Activated CD8-positive, alpha-beta memory T cell treated with anti-CD3 and anti-CD28 coated beads for 1 hour (primary cell): ENCODE data around the gene PBRM1.

Source experiments
- DNase-seq, 2 donors: peaks; one replicate each; pipeline ENCODE4 v3.0.0-alpha.2; 2020; ENCODE audit warnings: low read depth in 1 of 2; ENCODE audit errors: extremely low read depth in 1 of 2

PBRM1 gene

GRCh38 chr3:52670621-52671521 lies 14.8 kb downstream of the PBRM1 start:
- no peak for DNase-seq

DNA sequence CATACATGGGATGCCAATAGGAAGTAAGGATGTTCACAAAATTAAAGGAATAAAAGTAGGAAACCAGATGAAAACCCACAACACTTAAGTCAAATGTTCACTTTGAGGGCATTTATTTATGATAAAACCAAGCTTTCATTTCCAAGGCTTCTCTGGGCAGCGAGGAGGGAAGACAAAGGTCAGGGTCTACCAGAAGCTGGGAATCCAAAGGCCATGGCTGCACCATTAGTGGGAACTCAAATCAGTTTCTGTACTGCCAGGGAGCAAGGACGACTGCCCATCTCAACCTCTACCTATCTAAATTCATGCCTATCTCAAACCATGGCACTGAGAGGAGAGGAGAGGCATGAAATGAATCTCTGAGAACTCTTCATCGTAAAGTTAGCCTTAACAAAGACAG lies 22.6 kb downstream of the PBRM1 start:
- DNase-seq = no peak

- DNase-seq = no peak
These were observed 25.7 kb downstream of the PBRM1 start for GRCh38 chr3:52660046-52660445.

GRCh38 chr3:52655895-52656294 lies 29.8 kb downstream of the PBRM1 start:
- DNase-seq = no peak

DNA sequence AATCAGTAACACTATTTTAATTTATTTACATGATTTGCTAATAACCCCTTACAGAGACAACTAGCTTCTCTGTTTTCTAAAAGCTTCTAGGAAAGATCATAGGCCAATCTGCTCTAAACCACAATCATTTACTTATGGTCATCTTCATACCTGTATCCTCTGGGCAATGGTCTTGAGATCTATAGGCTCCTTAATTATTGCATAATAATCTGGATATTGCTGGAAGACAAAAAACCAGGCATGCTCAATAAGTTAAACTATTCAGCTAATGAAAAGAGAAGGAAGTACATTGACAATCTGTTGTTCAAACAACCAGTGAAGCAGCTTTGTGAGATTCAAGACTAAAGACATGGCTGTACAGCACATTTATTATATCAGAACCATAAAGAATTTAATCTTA lies 34.1 kb downstream of the PBRM1 start:
- no peak for DNase-seq

- no peak for DNase-seq
These were observed 35.3 kb downstream of the PBRM1 start for GRCh38 chr3:52650439-52650838.

DNA sequence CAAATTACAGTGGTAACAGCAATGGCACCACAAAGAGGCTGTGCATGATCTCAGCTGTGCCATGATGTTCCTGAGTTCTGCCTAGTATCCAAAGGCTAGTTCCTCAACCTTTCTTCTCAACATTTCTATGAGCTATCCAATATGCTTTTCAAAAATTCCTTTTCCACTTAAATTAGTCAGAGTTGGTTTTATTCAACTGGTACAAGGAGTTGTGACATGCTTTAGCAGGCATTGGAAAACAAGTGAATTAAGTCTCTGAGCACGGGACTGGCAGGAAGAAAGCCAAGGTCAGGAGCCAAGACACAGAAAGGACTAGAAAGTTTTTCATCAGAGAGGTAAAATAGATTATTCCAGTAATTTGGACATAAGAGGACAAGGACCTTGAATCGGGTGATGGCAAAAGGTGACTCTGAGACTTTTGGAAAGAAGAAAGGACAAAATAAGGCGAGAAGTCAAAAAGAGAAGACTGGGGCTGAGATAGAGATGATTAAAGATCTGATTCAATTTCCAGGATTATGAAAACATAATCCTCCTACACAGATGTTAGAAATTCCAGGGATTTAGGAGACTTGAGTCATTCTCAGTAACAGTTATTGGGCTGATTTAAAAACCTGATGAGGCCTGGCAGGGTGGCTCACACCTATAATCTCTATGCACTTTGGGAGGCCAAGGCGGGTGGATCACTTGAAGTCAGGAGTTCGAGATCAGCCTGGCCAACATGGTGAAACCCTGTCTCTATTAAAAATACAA lies 36.1 kb downstream of the PBRM1 start:
- no peak for DNase-seq

- no peak for DNase-seq
These were observed 40.2 kb downstream of the PBRM1 start for GRCh38 chr3:52645549-52645948.

DNA sequence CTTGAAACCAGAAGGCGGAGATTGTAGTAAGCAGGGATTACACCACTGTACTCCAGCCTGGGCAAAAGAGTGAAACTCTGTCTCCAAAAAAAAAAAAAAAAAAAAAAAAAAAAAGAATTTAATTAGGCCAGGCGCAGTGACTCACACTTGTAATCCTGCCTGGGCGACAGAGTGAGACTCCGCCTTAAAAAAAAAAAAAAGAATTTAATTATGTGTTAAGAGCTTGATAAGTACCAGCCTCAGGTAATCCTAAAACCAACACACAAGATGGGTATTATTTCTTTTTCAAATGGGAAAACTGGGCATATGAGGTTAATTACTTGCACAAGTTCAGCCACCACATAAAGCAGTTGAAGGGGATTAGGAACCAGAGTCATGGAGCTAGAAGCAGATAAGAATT lies 49.0 kb downstream of the PBRM1 start:
- DNase-seq = no peak

DNA sequence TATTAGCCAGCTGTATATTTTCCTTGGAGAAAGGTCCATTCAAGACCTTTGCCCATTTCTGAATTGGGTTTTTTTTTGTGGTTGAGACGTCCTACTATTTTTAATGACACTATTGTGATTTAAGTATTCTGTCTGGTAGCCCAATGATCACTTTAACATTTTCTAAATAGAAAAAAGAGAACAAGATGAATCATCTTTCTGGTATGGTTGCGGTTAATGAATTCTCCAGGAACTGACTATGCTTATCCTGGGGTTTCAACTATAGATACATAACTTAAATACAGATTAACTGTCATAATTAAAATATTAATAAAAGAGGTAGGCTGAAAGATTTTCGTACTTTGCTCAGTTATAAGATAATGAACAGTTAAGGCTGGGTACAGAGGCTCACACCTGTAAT lies 51.9 kb downstream of the PBRM1 start:
- no peak for DNase-seq

- no peak for DNase-seq
These were observed 60.7 kb downstream of the PBRM1 start for GRCh38 chr3:52625041-52625440.

DNA sequence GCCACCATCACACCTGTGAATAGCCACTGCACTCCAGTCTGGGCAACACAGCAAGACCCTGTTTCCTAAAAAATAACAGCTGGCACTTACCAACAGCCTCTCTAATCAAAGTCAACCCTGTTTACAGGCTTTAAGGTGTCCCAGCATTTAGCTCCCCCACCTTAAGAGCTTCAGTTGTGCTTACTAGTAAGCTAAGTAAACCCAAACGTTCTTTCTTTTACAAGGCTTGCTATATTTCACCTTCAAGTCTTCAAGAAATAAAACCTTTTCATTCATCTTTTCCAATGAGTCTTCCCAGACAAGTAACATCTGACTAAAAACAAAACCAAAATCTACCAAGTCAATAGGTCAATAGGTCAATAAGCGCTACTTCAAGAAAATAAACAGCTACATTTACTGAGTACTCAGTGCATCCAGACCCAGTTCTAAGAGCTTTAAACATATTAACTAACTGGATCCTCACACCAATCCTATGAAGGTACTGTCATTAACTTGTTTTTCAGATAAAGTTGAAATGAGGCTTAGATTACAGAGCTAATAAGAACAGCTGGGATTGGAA lies 62.4 kb downstream of the PBRM1 start:
- DNase-seq = no peak

- no peak for DNase-seq
These were observed 65.1 kb downstream of the PBRM1 start for GRCh38 chr3:52620580-52620979.

DNA sequence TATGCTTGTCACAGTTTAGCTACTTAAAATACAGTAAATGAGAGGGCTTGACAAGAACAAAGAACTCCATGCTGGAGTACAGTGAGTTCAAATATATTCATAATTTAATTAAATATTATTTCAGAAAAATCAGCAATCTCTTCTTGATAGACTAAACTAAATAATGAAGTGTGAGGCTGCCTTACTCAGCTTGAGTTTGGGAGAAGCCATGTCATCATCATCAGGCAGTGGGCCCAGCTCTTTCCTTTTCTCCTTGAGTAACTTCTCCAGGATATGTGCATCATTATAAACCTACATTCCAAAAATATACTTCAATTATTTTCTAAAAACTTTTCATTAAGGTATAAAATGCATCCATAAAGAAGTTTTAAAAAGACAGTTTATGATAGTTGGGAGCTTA lies 70.5 kb downstream of the PBRM1 start:
- DNase-seq = no peak

DNA sequence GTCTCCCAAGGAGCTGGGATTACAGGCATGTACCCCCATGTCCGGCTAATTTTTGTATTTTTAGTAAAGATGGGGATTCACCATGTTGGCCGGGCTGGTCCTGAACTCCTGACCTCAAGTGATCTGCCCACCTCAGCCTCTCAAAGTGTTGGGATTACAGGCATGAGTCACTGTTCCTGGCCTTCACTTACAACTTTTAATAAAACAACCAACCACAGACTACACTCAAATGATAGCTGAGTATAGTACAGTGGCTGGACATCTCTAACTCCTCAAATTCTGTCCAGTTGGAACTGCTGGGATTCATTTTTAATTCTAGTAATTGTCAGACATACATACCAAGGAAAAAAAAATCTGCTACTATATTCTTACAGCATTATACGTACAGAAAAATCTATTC lies 71.0 kb downstream of the PBRM1 start:
- no peak for DNase-seq

DNA sequence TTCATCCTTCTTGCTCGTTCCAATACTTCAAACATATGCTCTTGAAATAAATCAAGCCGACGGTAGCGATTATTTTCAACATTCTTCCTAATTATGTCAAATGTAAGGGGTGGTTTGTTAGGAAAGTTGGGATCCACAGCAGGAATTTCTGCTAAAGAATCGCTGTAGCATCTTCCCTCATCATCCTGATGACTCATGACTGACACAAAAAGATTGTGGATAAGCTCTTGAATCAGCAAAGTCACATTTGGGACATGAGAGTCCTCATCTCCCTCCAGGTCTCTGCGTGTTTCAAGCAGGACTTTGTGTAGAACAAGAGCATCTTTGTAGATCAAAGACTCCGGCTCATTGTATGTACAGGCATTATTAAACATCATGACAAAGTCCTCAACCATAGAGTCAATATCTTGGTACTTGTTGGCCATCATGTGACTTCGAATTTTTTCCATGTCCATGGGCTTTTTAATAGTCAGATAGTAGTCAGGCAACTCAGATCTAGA lies 76.3 kb downstream of the PBRM1 start:
- no peak for DNase-seq

DNA sequence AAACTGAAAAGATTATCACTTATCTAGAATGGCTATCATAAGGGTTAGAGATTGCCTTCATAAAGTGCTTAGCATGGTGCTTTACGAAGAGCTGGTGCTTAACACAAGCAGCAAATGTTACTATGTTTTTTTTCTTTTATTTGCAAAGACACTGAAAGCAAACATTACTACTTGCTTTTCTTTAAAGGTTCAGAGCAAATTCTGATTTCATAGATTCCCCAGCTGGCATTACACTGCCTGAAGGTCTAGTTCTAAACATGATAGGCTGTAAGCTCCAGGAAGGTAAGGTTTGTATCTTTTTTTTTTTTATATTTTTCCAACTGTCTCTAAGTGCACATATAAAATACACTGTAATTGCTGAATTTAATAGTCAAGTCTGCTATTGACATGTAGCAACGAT lies 77.4 kb downstream of the PBRM1 start:
- no peak for DNase-seq

DNA sequence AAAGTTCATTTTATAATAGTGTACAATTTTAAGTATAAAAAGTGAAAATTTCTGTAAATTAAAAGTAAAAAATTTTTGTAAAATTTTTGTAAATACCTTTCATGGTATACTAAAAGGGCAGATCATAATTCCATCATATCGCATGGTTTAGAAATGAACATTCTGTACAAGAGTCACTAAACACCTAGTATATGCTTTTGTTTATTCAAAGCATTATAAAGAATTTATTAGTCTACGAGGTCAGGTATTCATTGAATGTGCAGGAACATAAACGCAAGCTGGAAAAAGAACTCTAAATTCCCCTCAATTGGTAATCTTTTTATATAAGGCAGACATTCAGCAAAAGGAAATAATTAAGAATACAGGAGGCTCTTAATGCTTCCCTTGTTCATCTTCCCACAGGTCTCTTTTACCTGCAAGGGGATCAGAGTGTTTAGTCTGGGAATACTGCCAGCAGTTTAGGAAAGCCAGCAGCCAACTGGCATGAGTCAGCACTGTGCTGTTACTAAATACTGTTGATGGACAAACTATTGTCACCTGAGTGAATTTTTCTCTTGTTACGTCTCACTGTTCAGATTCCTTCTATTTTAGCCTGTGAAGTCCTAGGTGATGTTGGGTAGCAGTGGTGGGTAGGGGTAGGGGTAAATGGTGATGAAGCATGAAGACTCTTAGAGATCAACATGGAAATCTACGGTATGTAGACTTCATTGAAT lies 79.2 kb downstream of the PBRM1 start:
- no peak for DNase-seq

DNA sequence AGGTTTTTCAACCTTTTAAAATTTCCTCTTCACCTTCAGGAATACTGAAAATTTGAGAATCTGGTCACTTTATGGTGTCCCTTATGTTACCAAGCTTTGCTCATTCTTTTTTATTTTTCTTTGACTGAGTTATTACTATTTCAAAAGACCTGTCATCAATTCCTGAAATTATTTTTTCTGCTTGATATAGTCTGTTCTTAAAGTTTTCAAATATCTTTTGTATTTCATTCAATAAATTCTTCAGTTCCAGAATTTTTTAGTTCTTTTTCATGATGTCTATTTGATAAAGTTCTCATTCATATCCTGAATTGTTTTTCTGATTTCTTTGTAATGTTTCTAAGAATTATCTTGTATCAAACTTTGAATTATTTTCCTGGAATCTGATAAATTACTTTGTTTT lies 85.5 kb downstream of the PBRM1 start:
- no peak for DNase-seq

- no peak for DNase-seq
These were observed 89.0 kb downstream of the PBRM1 start for GRCh38 chr3:52596658-52597265.

- DNase-seq = no peak
These were observed 92.6 kb downstream of the PBRM1 start for GRCh38 chr3:52593103-52593502.
